PC-3 (cell line): Measurements from ENCODE around the gene PRKCE.

Experiments
- EZH2phosphoT487 ChIP-seq: fragments of 300-600 bp; sonication (generic); IDR thresholded peaks from 2 replicates; pipeline ENCODE4 v1.6.1; 2018; ENCODE audit warnings: mild to moderate bottlenecking, antibody characterized with exemption, low read length, borderline replicate concordance
- TF ChIP-seq, protein P1 (sequence below): fragments of 300-600 bp; sonication (generic); conservative IDR thresholded peaks from 2 replicates; pipeline ENCODE4 v1.5.1; 2017; ENCODE audit warnings: antibody characterized with exemption, low read depth, mild to moderate bottlenecking, low read length

DNA sequence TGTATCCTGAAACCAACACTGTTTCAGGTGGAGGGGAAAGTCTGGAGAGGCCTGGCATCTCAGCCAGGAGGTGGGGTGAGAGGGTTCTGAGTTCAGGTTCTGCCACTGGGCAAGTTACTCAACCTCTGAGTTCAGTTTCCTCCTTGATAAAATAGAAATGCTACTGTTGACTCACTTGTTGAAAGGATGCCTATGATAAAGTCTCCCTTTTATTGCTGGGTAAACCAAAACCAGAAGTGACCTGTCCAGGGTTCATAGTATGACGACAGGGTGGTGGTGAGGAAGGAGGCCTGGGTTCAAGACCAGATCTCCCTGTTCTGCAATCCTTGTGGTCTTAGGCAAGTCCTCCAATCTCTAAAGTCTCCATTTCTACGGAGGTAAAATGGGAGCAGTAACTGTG is 232.7 kb downstream of the PRKCE start:
- TF ChIP-seq, protein P1, sequence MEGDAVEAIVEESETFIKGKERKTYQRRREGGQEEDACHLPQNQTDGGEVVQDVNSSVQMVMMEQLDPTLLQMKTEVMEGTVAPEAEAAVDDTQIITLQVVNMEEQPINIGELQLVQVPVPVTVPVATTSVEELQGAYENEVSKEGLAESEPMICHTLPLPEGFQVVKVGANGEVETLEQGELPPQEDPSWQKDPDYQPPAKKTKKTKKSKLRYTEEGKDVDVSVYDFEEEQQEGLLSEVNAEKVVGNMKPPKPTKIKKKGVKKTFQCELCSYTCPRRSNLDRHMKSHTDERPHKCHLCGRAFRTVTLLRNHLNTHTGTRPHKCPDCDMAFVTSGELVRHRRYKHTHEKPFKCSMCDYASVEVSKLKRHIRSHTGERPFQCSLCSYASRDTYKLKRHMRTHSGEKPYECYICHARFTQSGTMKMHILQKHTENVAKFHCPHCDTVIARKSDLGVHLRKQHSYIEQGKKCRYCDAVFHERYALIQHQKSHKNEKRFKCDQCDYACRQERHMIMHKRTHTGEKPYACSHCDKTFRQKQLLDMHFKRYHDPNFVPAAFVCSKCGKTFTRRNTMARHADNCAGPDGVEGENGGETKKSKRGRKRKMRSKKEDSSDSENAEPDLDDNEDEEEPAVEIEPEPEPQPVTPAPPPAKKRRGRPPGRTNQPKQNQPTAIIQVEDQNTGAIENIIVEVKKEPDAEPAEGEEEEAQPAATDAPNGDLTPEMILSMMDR = no peak
- no peak for TF ChIP-seq EZH2phosphoT487
